Esophagus squamous epithelium (tissue), 5 donors: ENCODE data around the gene SCN4A. TPM values are rescaled to one million over a fixed set of nuclear protein-coding genes. Genes with fewer than 3 reads are reported as not detected.

Experiments
- DNase-seq: peaks from one replicate; lab custom pipeline; 2025; lab: John Stamatoyannopoulos, UW
- H3K27ac ChIP-seq, 4 donors: fragments of 200-600 bp; sonication (generic); one replicate each; pipeline ENCODE4 v1.5.1; 2016 to 2019; ENCODE audit warnings: mild to moderate bottlenecking in 1 of 4
- H3K27me3 ChIP-seq, 4 donors: fragments of 200-600 bp; sonication (generic); 1 replicate in 3 of 4; 2 replicates in 1 of 4; pipeline versions ENCODE4 v1.5.1 to v1.6.0; 2017 to 2021; ENCODE audit warnings: antibody characterized with exemption in 1 of 4
- H3K36me3 ChIP-seq, 3 donors: fragments of 200-600 bp; sonication (generic); one replicate each; pipeline ENCODE4 v1.5.1; 2016 to 2019
- H3K4me1 ChIP-seq, 3 donors: fragments of 200-600 bp; sonication (generic); one replicate each; pipeline ENCODE4 v1.5.1; 2017 to 2019
- H3K4me3 ChIP-seq, 4 donors: fragments of 200-600 bp; sonication (generic); 1 replicate in 3 of 4; 2 replicates in 1 of 4; pipeline ENCODE4 v1.5.1; 2016 to 2019; ENCODE audit warnings: mild to moderate bottlenecking in 2 of 4, moderate library complexity in 1 of 4
- H3K9me3 ChIP-seq, 3 donors: fragments of 200-600 bp; sonication (generic); one replicate each; pipeline ENCODE4 v1.5.1; 2016 to 2019
- POLR2A ChIP-seq, 4 donors: fragments of 450-650 bp; IDR thresholded peaks; one replicate each; pipeline ENCODE4 v1.6.1; 2017; ENCODE audit warnings: antibody characterized with exemption in 4 of 4, mild to moderate bottlenecking in 4 of 4, moderate library complexity in 3 of 4
- WGBS, 2 donors: methylation state at CpG; one replicate each; pipeline ENCODE4 v1.1.5; 2018; 5-methylcytosine and 5-hydroxymethylcytosine counted together
- intact Hi-C: fragments of 100-400 bp; cut with DNase I; formaldehyde crosslinking; loops from one replicate; pipeline ENCODE4 v1.15.0; 2022
- total RNA-seq, 4 donors: library from RNA; depleted of rRNA; stranded (reverse); fragments of >200 nt; gene quantifications; one replicate each; pipeline ENCODE4 v1.1.0, GENCODE V29; 2016
- TF ChIP-seq, protein P1 (sequence below), 6 experiments: fragments of 450-650 bp in 4 of 6; fragments of 200-600 bp in 2 of 6; sonication (generic) in 2 of 6; IDR thresholded peaks; one replicate each; pipeline ENCODE4 v1.5.1; 2016 to 2019; ENCODE audit warnings: antibody characterized with exemption in 6 of 6, mild to moderate bottlenecking in 4 of 6, moderate library complexity in 4 of 6
- donor health status: DM: yes; HTN: yes; CAD: no.

The SCN4A gene
- total RNA-seq, 4 donors from 2014 or later: under 0.01 to 0.12 TPM; not detected in 2

DNA sequence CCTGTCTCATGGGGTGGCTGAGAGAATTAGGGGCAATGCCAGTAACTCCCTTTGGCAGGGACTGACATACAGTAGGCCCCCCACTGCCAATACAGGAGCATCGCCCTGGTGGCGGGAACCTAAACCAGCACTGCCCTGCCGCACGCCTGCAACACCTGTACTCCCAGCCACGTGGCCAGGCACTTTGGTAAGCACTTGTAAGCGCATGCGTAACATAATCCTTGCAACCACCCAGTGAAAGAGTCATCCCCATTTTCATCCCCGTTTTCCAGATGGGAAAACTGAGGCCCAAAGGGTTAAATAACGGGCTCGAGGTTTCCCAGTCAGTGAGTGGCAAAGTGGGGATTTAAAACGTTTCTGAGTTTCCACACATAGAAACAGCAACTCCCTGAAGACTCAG, 17.5 kb downstream of the SCN4A start:
- 77% methylated on average over 6 to 11 of the region's 11 CpGs for WGBS, 2 donors
- TF ChIP-seq, protein P1, sequence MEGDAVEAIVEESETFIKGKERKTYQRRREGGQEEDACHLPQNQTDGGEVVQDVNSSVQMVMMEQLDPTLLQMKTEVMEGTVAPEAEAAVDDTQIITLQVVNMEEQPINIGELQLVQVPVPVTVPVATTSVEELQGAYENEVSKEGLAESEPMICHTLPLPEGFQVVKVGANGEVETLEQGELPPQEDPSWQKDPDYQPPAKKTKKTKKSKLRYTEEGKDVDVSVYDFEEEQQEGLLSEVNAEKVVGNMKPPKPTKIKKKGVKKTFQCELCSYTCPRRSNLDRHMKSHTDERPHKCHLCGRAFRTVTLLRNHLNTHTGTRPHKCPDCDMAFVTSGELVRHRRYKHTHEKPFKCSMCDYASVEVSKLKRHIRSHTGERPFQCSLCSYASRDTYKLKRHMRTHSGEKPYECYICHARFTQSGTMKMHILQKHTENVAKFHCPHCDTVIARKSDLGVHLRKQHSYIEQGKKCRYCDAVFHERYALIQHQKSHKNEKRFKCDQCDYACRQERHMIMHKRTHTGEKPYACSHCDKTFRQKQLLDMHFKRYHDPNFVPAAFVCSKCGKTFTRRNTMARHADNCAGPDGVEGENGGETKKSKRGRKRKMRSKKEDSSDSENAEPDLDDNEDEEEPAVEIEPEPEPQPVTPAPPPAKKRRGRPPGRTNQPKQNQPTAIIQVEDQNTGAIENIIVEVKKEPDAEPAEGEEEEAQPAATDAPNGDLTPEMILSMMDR (IDR thresholded peaks at IDR 0.05): no peak
- TF ChIP-seq POLR2A (IDR thresholded peaks at IDR 0.05): no peak
- intact Hi-C loops: no loop called here
- Histone ChIP-seq H3K9me3 (no peaks in the 10 kb centered on the region), H3K36me3 (no peaks in the 10 kb centered on the region), H3K4me1 (no peaks in the 10 kb centered on the region), H3K4me3 (no peak overlapping the region), H3K27ac (no peak overlapping the region), H3K27me3 (peaks cover 0 to 19% (median 0%) of the 10 kb centered on the region in 4 donors)
- no peak for DNase-seq

DNA sequence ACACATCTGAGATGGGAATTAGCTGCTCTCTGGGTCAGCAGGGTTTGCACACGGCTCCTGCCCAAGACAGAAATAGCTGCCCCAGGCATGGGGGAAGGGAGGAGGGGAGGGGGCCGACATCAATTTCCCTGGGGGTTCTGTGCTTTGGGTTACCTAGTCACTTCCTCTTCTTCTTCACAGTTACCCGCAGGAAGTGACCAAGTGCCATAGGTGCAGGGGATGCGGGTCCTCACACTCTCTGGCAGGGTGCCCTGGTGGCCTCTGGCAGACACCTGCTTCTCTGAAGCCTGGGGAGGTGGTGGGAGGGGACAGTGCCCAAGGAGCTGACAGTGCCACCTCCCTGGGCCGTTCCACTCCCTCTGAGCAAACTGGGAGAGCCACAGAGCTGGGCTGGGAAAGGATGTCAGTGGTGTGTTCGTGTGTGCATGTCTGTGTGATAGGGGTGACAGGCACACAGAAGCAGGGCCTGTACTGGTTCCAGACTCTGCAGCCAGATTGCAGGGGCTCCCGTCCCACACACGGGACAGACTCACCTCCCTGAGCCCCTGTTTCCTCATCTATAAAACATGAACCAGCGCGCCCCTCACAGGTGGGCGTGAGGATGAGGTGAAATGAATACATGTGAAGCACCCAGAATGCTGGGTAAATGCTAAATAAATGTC, 18.2 kb downstream of the SCN4A start:
- H3K4me3 ChIP-seq: no peak overlapping the region

GRCh38 chr17:63950940-63951907, 21.5 kb downstream of the SCN4A start:
- Histone ChIP-seq H3K4me3 (no peak overlapping the region), H3K4me1 (peaks cover 0 to 8% (median 0%) of the 10 kb centered on the region in 3 donors), H3K27ac (no peak overlapping the region), H3K27me3 (peaks cover 0 to 37% (median 0%) of the 10 kb centered on the region in 4 donors), H3K36me3 (no peaks in the 10 kb centered on the region), H3K9me3 (no peaks in the 10 kb centered on the region)
- DNase-seq: no peak
- intact Hi-C loops: no loop called here
- no peak for TF ChIP-seq POLR2A (IDR thresholded peaks at IDR 0.05)
- TF ChIP-seq, protein P1 (IDR thresholded peaks at IDR 0.05): peak; percentile 21 to 61 (median 42)
- WGBS, 2 donors: 80 to 84% methylated on average over 10 of the region's 29 CpGs

More for the DNA sequence above, 18.2 kb downstream of the SCN4A start:
- TF ChIP-seq, protein P1 (IDR thresholded peaks at IDR 0.05): no peak
- no peak for TF ChIP-seq POLR2A (IDR thresholded peaks at IDR 0.05)
- intact Hi-C loops: no loop called here
- Histone ChIP-seq H3K36me3 (no peaks in the 10 kb centered on the region), H3K27ac (no peak overlapping the region), H3K27me3 (peaks cover 0 to 20% (median 0%) of the 10 kb centered on the region in 4 donors), H3K9me3 (no peaks in the 10 kb centered on the region), H3K4me1 (no peaks in the 10 kb centered on the region)
- no peak for DNase-seq
- 53 to 60% methylated on average over 5 to 6 of the region's 11 CpGs for WGBS, 2 donors

DNA sequence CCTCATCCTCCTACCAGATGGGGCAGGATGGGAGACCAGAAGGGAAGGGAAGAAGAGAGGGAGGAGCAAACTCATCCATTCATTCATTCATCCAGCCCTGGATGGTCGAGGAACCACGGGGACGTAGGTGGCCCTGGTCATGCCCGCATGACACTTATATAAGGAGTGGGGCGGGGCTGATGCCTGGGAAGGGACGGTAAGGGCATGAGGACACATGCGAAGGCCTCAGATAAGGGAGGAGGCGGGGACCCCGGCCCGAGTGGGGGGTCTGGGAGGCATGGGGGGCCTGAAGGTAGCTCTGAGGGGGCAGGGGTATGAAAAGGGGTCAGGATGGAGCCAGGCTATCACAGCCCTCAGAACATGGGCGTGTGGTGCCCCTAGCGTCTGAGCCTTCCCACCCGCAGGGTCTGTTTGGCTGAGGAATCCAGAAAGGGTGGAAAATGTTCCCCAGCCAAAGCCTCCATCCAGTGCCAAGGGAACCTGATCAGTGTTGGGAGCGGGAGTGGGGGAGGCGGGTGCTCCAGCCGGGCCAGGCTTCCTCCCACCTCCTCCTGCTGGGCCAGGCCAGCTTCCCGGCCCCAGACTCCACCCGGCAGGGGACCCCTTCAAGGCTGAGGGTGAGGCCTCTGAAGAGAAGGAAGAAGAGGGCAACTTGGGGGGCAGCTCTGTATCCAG, 23.0 kb downstream of the SCN4A start:
- Histone ChIP-seq H3K4me3 (no peak overlapping the region), H3K27ac (no peak overlapping the region), H3K9me3 (no peaks in the 10 kb centered on the region), H3K36me3 (no peaks in the 10 kb centered on the region), H3K27me3 (peaks cover 0 to 37% (median 0%) of the 10 kb centered on the region in 4 donors), H3K4me1 (peaks cover 0 to 11% (median 0%) of the 10 kb centered on the region in 3 donors)
- intact Hi-C loops: no loop called here
- TF ChIP-seq, protein P1 (IDR thresholded peaks at IDR 0.05): no peak
- no peak for TF ChIP-seq POLR2A (IDR thresholded peaks at IDR 0.05)
- WGBS, 2 donors: 58 to 68% methylated on average over 12 to 13 of the region's 18 CpGs
- no peak for DNase-seq
